Epithelial cell of esophagus (primary cell): ENCODE measurements around the gene NUP85.
"Not testable (repeated sequence)": the region's sequence is repeated elsewhere in the genome, so short reads cannot be mapped to it uniquely, and the experiment has no call there.

Experiments
- DNase-seq: peaks from one replicate; pipeline ENCODE4 v3.0.0; 2010; ENCODE audit warnings: low read depth
- H3K4me3 ChIP-seq: 2 replicates; pipeline ENCODE4 v1.5.1; 2011; ENCODE audit warnings: mild to moderate bottlenecking, low read length, control low read depth
- TF ChIP-seq, protein P1 (sequence below): IDR thresholded peaks from 2 replicates; pipeline ENCODE4 v1.5.1; 2011; ENCODE audit warnings: low read depth, mild to moderate bottlenecking, low read length, control low read depth, inconsistent platforms; ENCODE audit not compliant: insufficient read depth; ENCODE audit errors: missing control alignments

NUP85 gene

DNA sequence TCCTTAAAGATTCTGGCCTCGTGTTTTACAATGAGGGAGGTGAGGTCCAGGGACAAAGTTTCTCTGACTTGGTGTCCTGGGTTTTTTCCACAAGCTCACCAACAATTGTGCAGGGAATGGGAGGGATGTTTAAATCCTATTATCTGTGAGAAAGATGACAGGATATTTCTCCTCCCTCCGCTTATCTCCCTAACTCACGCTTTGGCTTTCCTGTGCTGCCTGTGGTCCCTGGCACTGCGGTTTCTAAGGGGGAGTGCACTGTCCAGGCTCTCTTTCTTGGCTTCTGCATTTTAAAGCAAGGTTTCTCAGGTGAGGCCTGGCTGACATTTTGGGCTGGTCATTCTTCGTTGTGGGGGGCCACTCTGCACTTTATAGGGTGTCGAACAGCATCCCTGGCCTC lies 39.5 kb downstream of the NUP85 start:
- no peak overlapping the region for H3K4me3 ChIP-seq
- DNase-seq: no peak
- TF ChIP-seq, protein P1, sequence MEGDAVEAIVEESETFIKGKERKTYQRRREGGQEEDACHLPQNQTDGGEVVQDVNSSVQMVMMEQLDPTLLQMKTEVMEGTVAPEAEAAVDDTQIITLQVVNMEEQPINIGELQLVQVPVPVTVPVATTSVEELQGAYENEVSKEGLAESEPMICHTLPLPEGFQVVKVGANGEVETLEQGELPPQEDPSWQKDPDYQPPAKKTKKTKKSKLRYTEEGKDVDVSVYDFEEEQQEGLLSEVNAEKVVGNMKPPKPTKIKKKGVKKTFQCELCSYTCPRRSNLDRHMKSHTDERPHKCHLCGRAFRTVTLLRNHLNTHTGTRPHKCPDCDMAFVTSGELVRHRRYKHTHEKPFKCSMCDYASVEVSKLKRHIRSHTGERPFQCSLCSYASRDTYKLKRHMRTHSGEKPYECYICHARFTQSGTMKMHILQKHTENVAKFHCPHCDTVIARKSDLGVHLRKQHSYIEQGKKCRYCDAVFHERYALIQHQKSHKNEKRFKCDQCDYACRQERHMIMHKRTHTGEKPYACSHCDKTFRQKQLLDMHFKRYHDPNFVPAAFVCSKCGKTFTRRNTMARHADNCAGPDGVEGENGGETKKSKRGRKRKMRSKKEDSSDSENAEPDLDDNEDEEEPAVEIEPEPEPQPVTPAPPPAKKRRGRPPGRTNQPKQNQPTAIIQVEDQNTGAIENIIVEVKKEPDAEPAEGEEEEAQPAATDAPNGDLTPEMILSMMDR: no peak

DNA sequence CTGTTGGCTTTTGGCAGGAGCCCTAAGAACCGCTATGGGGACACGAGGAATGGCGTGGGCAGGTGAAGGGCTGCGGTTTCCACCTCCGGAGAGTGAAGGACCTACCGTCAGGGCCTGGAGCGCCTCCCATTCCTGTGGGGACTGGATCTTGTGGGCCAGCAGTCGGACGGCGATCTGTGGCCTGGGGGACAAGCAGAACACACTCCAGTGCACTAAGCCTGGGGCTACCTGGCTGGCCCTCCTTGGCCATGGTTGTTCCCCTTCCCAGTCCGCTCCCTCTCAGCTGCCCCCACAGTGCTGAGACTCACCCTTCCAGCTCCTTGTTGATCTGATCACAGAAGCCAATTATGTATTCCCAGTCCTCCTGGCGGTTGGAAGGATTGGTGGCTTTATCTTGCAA lies 40.9 kb downstream of the NUP85 start:
- TF ChIP-seq, protein P1: no peak
- no peak for DNase-seq
- H3K4me3 ChIP-seq: no peak overlapping the region

DNA sequence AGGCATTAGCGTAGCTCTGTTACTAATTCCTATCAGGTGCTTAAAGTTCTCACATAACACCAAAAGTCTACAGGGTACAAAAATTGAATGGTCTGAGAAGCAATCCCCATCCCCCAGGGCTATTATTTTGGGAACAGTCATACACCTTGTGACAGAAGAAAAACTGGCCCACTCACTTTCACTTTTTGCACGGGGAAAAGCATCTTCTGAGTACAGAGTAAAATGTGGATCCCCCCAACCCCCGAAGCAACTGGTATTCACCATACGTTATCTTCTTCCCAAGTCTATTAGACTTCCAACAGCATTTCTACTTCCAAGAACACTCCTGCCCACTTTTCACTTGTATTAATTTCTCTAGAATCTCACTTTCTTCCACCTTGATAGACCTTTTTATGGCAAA lies 44.1 kb downstream of the NUP85 start:
- TF ChIP-seq, protein P1: no peak
- H3K4me3 ChIP-seq: no peak overlapping the region
- no peak for DNase-seq

DNA sequence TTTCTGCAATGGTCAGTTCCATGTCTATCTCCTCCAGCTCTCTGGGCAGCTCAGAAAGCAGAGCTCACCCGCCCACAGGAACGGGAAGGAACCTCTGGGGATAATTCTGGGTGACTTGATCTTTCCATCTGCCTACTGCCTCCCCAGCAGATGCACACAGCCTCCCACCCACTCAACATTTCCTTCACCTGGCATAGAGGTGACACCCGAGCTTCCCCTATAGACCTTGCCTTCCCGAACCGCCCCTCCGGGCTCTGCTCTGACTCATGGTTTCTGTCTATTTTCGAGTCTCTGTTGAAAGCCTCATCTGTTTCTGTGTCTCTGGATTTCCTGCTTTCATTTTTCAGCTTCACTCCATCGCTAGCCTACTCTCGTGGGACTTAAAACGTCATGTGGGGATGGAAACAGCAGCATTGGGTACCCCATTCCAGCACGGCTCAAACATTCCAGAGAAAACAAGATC lies 44.6 kb downstream of the NUP85 start:
- DNase-seq: peak; percentile 70
- no peak overlapping the region for H3K4me3 ChIP-seq
- TF ChIP-seq, protein P1: no peak

DNA sequence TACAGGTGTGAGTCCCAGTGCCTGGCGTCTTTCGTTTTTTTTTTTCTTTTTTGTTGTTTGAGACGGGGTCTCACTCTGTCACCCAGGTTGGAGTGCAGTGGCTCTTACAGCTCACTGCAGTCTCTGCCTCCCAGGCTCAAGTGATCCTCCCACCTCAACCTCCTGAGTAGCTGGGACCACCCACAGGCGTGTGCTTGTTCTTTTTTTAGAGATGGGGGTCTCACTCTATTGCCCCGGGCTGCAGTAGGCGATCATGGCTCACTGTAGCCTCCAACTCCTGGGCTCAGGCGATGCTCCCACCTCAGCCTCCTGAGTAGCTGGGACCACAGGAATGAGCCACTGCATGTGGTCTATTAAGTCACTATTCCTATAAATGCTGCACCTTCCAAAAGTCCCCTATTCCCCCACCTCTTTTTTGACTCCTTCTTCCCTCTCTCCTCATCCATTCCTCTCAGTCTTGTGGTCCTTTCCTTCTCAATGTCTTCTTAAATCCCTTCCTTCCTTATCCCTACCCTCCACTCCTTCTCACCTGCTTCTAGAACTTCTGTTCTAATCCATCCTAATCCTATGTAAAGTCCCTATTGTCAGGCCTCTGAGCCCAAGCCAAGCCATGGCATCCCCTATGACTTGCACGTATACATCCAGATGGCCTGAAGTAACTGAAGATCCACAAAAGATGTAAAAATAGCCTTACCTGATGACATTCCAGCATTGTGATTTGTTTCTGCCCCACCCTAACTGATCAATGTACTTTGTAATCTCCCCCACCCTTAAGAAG lies 46.7 kb downstream of the NUP85 start:
- no peak overlapping the region for H3K4me3 ChIP-seq
- DNase-seq: no peak
- TF ChIP-seq, protein P1: no peak

DNA sequence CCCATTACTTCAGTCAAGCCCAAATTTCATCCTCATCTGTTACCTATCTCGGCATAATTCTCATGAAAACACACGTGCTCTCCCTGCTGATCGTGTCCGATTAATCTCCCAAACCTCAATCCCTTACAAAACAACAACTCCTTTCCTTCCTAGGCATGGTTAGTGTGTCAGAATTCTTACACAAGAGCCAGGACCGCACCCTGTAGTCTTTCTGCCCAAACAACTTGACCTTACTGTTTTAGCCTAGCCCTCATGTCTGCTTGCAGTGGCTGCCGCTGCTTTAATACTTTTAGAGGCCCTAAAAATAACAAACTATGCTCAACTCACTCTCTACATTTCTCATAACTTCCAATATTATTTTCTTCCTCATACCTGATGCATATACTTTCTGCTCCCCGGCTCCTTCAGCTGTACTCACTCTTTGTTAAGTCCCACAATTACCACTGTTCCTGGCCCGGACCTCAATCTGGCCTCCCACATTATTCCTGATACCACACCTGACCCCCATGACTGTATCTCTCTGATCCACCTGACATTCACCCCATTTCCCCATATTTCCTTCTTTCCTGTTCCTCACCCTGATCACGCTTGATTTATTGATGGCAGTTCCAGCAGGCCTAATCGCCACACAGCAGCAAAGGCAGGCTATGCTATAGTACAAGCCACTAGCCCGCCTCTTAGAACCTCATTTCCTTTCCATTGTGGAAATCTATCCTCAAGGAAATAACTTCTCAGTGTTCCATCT lies 50.6 kb downstream of the NUP85 start:
- not testable (repeated sequence) for H3K4me3 ChIP-seq
- DNase-seq: peak; percentile 45

DNA sequence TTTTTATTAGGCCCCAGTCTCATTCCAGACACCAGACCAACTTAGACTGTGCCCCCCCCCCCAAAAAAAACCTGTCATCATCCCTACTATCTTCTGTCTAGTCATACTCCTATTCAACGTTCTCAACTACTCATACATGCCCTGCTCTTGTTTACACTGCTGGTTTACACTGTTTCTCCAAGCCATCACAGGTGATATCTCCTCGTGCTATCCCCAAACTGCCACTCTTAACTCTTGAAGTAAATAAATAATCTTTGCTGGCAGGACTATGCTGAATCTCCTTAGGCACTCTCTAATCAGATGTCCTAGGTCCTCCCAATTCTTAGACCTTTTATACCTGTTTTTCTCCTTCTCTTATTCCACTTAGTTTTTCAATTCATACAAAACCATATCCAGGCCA lies 51.7 kb downstream of the NUP85 start:
- not testable (repeated sequence) for DNase-seq, H3K4me3 ChIP-seq

DNA sequence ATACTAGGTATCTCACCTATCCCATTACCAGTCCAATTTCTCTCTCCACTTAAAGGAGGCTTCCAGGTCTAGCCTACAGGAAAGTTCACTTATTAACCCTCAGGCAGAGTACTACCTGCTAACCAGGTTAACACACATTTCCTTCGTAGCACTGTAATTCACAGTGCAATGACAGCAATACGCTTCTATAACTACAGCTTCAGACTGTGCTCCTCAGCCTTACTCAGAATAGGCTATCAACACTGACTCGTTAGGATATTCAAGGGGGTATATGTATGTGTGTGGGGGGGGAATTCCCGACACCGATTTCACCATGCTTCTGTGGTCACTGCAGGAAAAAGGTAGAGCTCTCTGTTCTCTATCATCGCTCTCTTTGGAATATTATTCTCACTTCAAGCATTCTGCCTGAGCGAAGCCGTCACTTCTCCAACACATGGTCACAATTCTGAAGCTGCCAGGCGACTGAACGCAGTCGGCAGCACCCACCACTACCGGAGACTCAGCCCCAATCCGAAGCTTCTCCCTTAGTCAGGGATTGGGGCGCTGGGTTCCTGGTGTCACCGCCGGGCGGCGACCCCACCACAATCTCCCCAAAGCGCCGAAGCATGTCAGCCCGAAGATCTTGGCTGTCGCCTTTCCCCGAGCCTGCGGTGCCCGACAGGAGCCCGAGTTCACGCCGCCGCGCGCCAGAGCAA lies 55.3 kb downstream of the NUP85 start:
- TF ChIP-seq, protein P1: no peak
- peak; percentile 35 for DNase-seq
- peak overlapping the region; percentile 99 for H3K4me3 ChIP-seq
